Measurements from ENCODE around the gene MYO1H.

DNA sequence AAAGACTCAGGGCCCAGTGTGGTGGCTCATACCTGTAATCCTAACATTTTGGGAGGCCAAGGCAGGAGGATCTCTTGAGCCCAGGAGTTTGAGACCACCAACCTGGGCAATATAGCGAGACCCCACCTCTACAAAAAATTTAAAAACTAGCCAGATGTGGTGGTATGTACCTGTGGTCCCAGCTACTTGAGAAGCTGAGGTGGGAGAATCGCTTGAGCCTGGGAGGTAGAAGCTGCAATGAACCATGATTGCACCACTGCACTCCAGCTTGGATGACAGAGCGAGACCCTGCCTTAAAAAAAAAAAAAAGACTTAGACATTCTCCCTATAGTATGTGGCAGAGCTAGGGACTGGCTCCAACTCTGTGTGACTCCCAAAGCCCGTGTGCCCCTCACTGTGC, 132.7 kb downstream of the MYO1H start:
- TF ChIP-seq, protein P1, sequence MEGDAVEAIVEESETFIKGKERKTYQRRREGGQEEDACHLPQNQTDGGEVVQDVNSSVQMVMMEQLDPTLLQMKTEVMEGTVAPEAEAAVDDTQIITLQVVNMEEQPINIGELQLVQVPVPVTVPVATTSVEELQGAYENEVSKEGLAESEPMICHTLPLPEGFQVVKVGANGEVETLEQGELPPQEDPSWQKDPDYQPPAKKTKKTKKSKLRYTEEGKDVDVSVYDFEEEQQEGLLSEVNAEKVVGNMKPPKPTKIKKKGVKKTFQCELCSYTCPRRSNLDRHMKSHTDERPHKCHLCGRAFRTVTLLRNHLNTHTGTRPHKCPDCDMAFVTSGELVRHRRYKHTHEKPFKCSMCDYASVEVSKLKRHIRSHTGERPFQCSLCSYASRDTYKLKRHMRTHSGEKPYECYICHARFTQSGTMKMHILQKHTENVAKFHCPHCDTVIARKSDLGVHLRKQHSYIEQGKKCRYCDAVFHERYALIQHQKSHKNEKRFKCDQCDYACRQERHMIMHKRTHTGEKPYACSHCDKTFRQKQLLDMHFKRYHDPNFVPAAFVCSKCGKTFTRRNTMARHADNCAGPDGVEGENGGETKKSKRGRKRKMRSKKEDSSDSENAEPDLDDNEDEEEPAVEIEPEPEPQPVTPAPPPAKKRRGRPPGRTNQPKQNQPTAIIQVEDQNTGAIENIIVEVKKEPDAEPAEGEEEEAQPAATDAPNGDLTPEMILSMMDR (CRISPR knock-in tag; IDR thresholded peaks at IDR 0.05), result no peak
- no peak for TF ChIP-seq NCOR1 (IDR thresholded peaks at IDR 0.05; ENCODE audit: borderline replicate concordance, low read length)

Data from HepG2 (cell line).